ENCODE results near the gene SUGCT. TPM values are rescaled to one million over a fixed set of nuclear protein-coding genes. Genes with fewer than 3 reads are reported as not detected.

The SUGCT gene
- total and polyA plus RNA-seq, 8 donors, result 0.87 to 8.0 (median 2.9) TPM; not detected in 1

DNA sequence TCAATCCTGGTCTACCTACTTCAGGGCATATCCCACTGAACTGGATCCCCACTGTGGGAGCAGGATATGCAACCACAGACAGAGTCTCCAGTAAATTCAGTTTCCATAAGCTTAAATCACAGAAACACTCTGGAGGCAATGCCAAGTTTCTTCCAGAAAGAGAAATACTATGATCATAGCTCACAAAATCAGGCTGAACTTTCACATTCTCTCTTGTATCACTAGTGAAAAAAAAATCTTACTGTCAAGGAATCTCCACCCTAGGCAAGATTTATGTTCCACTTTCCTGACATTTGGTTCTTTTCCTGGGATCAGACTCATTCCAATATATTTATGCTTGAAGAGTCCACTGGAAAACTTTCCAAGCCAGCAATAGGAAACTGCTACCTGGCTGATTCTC is 749.0 kb downstream of the SUGCT start:
- Histone ChIP-seq H3K27ac (no peak overlapping the region), H3K4me3 (no peak overlapping the region), H3K27me3 (no peaks in the 10 kb centered on the region), H3K36me3 (no peaks in the 10 kb centered on the region), H3K9me3 (peaks cover 0 to 6% (median 0%) of the 10 kb centered on the region in 4 donors), H3K4me1 (no peaks in the 10 kb centered on the region)
- DNase-seq, result no peak
- TF ChIP-seq POLR2A (IDR thresholded peaks at IDR 0.05), result no peak
- no peak for TF ChIP-seq EP300 (IDR thresholded peaks at IDR 0.05)
- TF ChIP-seq, protein P1, sequence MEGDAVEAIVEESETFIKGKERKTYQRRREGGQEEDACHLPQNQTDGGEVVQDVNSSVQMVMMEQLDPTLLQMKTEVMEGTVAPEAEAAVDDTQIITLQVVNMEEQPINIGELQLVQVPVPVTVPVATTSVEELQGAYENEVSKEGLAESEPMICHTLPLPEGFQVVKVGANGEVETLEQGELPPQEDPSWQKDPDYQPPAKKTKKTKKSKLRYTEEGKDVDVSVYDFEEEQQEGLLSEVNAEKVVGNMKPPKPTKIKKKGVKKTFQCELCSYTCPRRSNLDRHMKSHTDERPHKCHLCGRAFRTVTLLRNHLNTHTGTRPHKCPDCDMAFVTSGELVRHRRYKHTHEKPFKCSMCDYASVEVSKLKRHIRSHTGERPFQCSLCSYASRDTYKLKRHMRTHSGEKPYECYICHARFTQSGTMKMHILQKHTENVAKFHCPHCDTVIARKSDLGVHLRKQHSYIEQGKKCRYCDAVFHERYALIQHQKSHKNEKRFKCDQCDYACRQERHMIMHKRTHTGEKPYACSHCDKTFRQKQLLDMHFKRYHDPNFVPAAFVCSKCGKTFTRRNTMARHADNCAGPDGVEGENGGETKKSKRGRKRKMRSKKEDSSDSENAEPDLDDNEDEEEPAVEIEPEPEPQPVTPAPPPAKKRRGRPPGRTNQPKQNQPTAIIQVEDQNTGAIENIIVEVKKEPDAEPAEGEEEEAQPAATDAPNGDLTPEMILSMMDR (IDR thresholded peaks at IDR 0.05), result no peak
- no peak for TF ChIP-seq POLR2AphosphoS5 (IDR thresholded peaks at IDR 0.05)
- intact Hi-C loops (cut with DNase I; ENCODE audit: low total_unique reads), result no loop called here

DNA sequence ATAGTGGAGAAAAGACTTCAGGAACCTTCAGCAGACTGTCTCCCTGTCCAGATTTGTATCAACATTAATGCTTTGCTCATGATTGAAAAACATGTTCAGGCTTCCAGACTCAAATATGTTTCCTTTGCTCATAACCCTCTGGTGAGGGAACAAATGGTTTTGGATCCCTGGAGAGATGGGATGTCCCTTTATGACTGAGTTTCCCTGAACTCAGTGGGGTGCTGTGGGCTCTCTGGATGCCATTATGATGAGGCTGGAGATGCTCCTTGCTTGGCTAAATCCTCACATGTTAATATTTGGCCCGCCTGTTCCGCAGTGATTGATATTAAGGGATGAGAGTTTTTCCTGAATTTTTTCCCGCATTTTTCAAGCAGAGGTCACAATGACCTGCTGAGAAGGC is 749.4 kb downstream of the SUGCT start:
- intact Hi-C loops (cut with DNase I; ENCODE audit: low total_unique reads), result no loop called here
- no peaks in the 10 kb centered on the region for H3K27me3 ChIP-seq
- DNase-seq, result no peak
- H3K9me3 ChIP-seq, result peaks cover 0 to 6% (median 0%) of the 10 kb centered on the region in 4 donors
- no peaks in the 10 kb centered on the region for H3K4me1 ChIP-seq
- no peak overlapping the region for H3K27ac ChIP-seq
- H3K4me3 ChIP-seq, result no peak overlapping the region
- no peaks in the 10 kb centered on the region for H3K36me3 ChIP-seq
- TF ChIP-seq POLR2AphosphoS5 (IDR thresholded peaks at IDR 0.05), result no peak
- TF ChIP-seq, protein P1 (IDR thresholded peaks at IDR 0.05), result no peak
- no peak for TF ChIP-seq POLR2A (IDR thresholded peaks at IDR 0.05)
- TF ChIP-seq EP300 (IDR thresholded peaks at IDR 0.05), result no peak
- 73 to 95% (median 92%) methylated on average over 3 of the region's 3 CpGs for WGBS, 5 donors

DNA sequence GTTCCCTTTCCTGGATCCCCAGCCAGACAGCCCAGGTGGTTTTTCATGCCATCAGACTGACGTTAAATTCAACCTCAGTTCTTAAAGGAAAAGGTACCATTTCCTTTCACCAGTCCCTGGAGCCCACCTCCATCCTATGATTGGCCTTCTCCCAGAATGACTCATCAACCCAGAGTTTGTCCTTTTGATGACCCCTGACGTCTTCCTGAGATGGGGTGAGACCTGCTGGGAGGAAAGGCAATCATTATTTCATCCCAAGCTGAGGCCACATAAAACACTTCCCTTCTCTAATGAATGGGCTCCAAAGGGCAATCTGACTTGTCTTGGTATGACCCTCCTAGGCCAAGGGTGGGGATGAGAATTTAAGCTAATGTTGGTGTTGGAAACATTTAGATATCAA is 750.7 kb downstream of the SUGCT start:
- DNase-seq, result no peak
- no peak overlapping the region for H3K27ac ChIP-seq
- no peaks in the 10 kb centered on the region for H3K27me3 ChIP-seq
- H3K4me1 ChIP-seq, result no peaks in the 10 kb centered on the region
- peaks cover 0 to 9% (median 1%) of the 10 kb centered on the region in 4 donors for H3K9me3 ChIP-seq
- TF ChIP-seq, protein P1 (IDR thresholded peaks at IDR 0.05), result no peak
- TF ChIP-seq POLR2AphosphoS5 (IDR thresholded peaks at IDR 0.05), result no peak
- no peak for TF ChIP-seq POLR2A (IDR thresholded peaks at IDR 0.05)
- TF ChIP-seq EP300 (IDR thresholded peaks at IDR 0.05), result no peak
- WGBS, 5 donors, result 53 to 58% (median 54%) methylated on average over 2 of the region's 2 CpGs
- H3K36me3 ChIP-seq, result no peaks in the 10 kb centered on the region
- H3K4me3 ChIP-seq, result no peak overlapping the region
- intact Hi-C loops (cut with DNase I; ENCODE audit: low total_unique reads), result no loop called here

DNA sequence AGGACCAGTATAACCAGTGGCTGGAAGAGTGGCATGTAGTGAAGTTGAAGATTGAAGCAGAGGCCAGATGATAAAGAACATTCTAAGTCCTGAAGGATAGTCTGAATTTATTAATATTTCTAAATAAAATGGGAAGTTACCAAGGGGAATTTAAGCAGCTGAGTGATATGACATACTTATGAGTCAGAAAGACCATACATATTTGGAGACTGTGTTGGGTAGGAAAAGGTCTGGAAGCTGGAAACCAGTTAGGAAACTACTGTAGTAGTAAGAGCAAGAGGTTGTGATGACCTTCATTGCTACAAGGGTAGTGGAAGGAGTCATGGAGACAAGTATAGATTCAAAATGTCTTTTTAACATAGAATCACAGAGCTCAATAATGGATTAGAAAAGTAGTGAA is 752.3 kb downstream of the SUGCT start:
- H3K4me1 ChIP-seq, result no peaks in the 10 kb centered on the region
- no peak for TF ChIP-seq POLR2AphosphoS5 (IDR thresholded peaks at IDR 0.05)
- TF ChIP-seq, protein P1 (IDR thresholded peaks at IDR 0.05), result no peak
- H3K27ac ChIP-seq, result no peak overlapping the region
- intact Hi-C loops (cut with DNase I; ENCODE audit: low total_unique reads), result no loop called here
- H3K9me3 ChIP-seq, result peaks cover 0 to 23% (median 13%) of the 10 kb centered on the region in 4 donors
- no peak for DNase-seq
- H3K4me3 ChIP-seq, result no peak overlapping the region
- H3K36me3 ChIP-seq, result no peaks in the 10 kb centered on the region
- no peaks in the 10 kb centered on the region for H3K27me3 ChIP-seq

Data from stomach (tissue), 9 donors.